Measurements from ENCODE around the gene MARVELD2.
"Not testable (repeated sequence)": the region's sequence is repeated elsewhere in the genome, so short reads cannot be mapped to it uniquely, and the experiment has no call there.

The MARVELD2 gene

GRCh38 chr5:69414885-69415583, at the start of gene MARVELD2:
Gene MARVELD2, plus strand, starts transcription at chr5:69415116. Its CDS starts 4,270 bp downstream, at chr5:69419386.
- no peak for TF ChIP-seq CTCF (IDR thresholded peaks at IDR 0.05; ENCODE audit: insufficient read depth, missing control alignments)
- no peak for FAIRE-seq

GRCh38 chr5:69367697-69368279, 47.1 kb upstream of the MARVELD2 start:
- no peak for TF ChIP-seq CTCF (IDR thresholded peaks at IDR 0.05; ENCODE audit: insufficient read depth, missing control alignments)
- no peak for FAIRE-seq
- no peak for DNase-seq (ENCODE audit: insufficient read length, low spot score)

More at GRCh38 chr5:69414885-69415583, at the start of gene MARVELD2:
- no peak for DNase-seq (ENCODE audit: insufficient read length, low spot score)

GRCh38 chr5:69368458-69369339, 46.2 kb upstream of the MARVELD2 start:
- DNase-seq (ENCODE audit: insufficient read length, low spot score): no peak

GRCh38 chr5:69369340-69370121, 45.4 kb upstream of the MARVELD2 start, which contains the start of the genes AK6, RAD17 and TAF9:
Gene AK6, minus strand, starts transcription at chr5:69369520. Its CDS starts 30 bp downstream, at chr5:69369490.
Gene RAD17, plus strand, starts transcription at chr5:69369818. Its CDS starts 2,391 bp downstream, at chr5:69372209.
Gene TAF9, minus strand, starts transcription at chr5:69369520. Its CDS starts 3,783 bp downstream, at chr5:69365737.
- no peak for TF ChIP-seq CTCF (IDR thresholded peaks at IDR 0.05; ENCODE audit: insufficient read depth, missing control alignments)
- no peak for FAIRE-seq

More at GRCh38 chr5:69368458-69369339, 46.2 kb upstream of the MARVELD2 start:
- no peak for FAIRE-seq
- no peak for TF ChIP-seq CTCF (IDR thresholded peaks at IDR 0.05; ENCODE audit: insufficient read depth, missing control alignments)

GRCh38 chr5:69370335-69370734, 44.6 kb upstream of the MARVELD2 start:
- DNase-seq (ENCODE audit: insufficient read length, low spot score); FAIRE-seq: not testable (repeated sequence)

More at GRCh38 chr5:69369340-69370121, 45.4 kb upstream of the MARVELD2 start, which contains the start of the genes AK6, RAD17 and TAF9:
- peak; percentile 74 for DNase-seq (ENCODE audit: insufficient read length, low spot score)

GRCh38 chr5:69372394-69372793, 42.5 kb upstream of the MARVELD2 start:
- FAIRE-seq: no peak

More at GRCh38 chr5:69372394-69372793, 42.5 kb upstream of the MARVELD2 start:
- TF ChIP-seq CTCF (IDR thresholded peaks at IDR 0.05; ENCODE audit: insufficient read depth, missing control alignments): no peak
- DNase-seq (ENCODE audit: insufficient read length, low spot score): no peak

All from D721Med (cell line).